ENCODE data around the gene PPP1R12A.

The PPP1R12A gene

DNA sequence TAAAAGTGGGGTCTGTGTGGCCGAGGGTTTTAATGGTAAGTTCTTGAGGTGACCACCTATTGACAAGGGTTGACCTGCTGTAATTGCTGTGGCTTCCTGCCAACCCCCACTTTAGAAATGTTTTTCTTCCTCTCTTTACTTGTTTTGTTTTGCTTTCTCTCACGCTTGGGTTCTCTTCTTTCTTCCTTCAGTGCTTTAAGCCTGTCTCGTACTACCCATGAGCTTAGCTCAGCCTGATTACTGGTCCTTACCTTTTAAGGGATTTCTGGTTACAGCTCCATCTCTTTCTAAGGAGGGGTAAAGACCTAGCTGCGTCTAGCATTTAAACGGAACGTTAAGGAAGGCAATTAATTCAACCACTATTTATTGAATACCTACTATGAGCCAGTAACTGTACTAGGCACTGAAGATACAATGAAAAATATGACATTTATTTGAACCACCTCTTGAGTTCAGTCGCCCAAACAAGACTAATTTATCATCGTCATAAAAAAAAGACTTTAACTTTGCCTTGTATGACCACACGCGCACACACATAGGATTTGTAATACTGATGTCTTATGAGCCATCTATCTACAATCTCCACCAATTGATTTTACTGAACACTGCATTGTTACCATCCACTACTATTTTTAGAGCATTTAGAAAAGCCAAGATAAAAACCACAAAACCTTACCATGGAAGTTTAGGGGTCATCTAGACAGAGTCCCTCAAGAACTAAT lies 888 bp upstream of the PPP1R12A start:
- no peak for DNase-seq

DNA sequence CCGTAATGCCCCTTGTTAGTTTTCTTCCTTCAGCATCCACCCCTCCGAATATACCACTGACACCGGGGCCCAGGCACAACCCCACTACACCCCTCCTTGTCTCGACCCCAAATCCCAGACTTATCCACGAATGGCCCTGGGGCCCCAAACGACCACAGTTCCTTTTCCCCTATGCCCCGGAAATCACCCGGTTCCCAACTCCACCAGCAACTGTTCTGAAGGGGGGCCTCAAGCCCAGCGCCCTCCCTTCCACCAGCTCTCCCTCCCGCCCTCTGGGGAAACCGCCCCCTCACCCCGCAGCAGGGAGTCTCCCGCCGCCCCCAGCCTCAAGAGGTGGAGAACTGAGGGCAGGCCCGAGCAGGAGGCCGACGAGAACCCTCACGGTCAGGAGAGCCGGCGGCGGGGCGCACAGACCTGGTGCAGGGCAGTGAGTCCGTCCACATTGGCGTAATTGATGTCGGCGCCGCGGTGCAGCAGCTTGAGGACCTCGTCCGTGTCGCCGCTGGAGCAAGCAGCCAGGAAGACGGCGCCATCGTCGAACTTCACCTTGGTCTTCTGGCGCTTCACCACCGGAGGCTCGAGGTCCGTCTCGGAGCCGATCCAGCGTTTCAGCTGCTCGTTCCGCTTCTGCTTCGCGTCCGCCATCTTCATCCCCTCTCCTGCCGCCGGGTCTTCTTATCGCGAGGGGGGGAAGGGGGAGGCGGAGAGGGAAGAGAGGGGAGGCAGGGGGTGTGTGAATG lies 446 bp downstream of the PPP1R12A start:
- no peak for DNase-seq

DNA sequence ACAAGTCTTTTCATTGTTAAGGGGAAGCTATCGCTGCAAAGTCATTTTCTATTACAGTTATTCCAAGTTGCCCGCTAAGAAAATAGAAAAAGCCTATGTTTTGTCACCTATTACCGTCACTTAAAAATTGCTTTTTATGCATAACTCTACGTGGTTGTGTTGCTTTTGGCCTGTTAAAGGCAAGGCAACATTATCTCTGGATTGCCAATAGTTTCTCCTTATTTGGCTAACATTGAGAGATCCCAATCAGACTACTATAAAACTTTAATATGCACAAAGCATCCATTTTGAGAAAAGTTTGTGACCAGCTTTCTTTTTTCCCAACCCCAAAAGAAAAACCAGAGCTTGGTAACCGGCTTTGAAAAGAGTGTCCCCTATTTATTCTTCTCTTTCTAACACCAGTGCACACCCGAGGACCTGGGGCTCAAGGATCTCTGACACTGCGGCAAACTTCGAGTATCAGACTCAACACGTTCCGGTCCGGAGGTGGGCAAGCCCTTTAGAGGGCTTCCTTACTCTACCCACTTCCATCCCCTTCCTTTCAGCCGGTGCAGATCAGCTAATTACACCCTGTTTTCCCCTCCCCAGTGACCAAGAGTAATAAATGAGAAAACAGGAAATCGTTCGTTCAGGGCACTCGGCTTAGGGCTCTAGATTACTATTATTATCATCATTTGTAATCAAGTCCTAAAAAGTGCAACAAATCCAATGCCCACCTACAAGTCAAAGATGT lies 1.2 kb downstream of the PPP1R12A start:
- no peak for DNase-seq

DNA sequence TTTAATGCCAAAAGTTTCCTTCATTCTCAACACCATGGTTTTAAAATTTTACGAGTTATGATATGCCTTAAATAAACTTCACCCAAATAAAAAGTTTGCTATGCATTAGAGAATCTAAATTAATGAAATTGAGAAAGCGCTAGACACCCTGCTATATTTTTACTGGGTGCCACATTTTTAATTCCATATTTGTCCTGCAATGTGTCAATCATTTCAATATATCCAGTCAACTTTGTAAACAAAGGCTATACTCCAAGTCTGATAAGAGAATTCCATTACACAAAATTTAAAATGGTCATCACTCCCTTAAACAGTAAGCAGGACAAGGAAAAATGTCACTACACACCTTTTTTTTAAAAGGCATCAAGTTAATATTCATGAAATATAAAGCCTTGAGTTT lies 1.9 kb downstream of the PPP1R12A start:
- no peak for DNase-seq

DNA sequence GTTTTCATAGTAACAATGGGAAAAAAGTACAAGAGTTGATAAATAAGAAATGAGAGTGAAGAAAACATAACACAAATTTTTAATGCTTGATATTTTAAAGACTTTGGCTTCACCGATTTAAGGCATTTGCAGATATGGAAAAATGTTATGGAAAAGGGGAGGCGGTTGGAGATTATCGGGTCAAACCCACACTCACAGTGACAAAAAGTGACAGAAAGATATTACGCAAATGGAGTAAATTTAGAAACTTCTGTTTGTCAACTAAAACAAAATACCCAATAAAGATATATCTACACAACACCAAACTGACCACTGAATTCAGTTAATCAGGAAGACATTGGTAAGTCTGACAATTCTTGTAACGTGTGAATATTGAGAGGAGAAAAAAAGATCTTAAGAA lies 2.5 kb downstream of the PPP1R12A start:
- DNase-seq: no peak

DNA sequence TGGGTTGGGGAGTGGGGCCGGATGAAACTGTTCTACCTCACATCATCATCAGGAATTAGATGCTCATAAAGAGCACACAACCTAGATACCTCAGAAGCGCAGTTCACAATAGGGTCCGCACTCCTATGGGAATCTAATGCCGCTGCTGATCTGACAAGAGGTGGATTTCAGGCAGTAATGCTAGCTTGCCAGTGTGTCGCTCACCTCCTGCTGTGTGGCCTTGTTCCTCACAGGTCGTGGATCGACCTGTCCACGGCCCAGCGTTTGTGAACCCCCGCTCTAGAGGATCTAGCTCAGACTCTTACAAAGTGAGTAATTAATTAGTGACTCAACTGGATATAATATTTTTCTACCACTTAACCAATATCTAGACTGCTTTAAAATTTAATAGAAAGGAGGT lies 5.8 kb downstream of the PPP1R12A start:
- no peak for DNase-seq

DNA sequence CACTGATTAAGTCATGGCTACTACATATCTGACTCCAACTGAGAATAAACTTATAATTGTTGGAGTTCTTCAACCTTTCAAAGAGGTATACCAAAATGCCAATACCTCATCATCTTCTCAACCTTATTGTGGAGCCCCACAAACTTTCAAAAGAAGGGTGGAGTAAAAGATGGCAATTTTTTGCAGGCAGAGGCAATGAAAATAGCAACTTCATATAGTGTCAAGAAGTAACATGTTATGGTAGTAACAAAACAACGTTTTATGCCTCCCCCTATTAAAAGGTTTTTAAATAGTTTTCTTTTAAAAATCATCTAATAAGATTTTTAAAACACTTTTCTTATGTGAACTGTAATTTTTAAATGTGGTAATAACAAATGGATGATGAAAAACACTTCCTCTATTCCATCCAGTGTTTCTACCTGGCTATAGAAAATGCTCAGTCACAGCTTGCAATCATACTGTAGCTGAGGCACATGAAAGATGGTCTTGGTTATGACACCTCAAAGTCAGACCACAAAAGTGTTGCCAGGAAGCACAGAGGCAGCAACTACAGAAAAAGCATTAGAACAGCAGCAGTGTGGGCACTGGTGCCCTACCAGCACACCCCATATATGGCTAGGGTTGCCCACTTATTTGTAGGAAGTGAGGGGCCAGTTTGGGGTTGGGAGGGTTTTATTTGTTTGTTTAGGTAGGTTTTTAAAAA lies 7.0 kb downstream of the PPP1R12A start:
- DNase-seq: no peak

DNA sequence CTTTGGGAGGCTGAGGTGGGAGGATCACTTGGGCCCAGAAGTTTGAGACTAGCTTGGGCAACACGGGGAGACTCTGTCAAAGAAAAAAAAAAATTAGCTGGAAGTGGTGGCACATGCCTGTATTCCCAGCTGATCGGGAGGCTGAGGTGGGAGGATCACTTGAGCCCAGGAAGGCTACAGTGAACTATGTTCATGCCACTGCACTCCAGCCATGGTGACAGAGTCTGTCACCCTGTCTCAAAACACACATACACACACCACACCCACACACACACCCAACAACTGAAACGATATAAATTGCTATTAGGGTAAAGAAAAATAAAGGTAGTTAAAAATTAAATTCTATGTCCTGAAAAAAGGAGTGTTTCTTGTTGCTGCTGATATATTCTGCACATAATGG lies 7.9 kb downstream of the PPP1R12A start:
- DNase-seq: no peak

DNA sequence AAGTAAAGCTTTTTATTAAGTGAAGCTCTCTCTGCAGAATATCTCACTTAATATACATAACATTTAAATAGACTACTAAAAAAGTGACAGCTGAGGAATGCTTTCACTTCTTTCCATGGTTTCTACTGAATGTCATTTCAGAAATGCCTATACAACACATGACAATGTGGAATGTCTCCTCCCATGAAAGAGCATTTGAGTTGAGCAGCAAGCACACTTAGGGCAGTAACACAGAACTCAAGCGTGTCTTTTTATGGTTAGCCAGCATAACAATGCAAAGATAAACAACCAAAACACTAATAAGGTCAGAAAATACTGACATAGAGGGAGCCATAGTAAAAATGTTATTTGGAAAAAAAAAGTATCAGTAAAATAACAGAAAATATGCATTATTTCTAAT lies 9.4 kb downstream of the PPP1R12A start:
- no peak for DNase-seq

DNA sequence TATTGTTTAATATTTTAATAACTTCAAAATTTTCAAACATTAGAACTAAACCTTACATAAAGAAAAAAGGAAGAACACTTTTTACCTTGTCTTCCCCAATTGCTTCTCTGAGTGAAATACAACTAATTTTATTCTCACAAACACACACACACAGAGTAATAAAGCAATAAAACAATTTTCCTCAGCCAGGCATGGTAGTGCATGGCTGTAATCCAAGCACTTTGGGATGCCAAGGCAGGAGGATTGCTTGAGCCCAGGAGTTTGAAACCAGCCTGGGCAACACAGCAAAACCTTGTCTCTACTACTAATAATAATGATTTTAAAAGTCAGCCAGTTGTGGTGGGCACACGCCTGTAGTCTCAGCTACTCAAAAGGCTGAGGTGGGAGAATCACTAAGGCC lies 13.1 kb downstream of the PPP1R12A start:
- DNase-seq: no peak

DNA sequence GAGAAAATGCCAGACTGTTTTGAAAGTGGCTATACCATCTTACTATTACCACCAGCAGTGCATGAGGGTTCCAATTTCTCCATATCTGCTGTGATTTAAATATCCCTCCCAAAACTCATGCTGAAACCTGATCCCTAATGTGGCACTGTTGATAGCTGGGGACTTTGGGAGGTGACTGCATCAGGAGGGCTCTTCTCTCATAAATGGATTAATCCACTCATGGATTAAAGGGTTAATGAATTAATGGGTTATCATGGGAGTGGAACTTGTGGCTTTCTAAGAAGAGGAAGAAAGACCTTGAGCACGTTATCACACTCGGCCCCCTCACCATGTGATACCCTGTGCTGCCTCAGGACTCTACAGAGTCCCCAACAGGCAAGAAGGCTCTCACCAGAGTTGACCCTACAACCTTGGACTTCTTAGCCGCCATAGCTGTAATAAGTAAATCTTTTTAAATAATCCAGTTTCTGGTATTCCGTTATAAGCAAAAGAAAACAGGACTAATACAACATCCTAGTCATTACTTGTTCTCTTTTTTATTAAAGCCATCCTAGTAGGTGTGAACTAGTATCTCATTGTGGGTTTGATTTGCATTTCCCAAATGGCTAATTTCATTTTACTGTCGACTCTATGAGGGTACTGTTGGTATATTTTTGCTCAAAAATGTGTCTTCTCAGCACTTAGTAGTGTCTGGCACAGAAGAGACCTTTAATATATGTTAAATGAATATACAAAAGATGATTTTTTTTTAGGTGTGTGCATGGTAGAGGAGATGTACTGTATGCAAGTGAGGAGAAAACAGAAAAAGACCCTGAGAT lies 14.3 kb downstream of the PPP1R12A start:
- DNase-seq: no peak

DNA sequence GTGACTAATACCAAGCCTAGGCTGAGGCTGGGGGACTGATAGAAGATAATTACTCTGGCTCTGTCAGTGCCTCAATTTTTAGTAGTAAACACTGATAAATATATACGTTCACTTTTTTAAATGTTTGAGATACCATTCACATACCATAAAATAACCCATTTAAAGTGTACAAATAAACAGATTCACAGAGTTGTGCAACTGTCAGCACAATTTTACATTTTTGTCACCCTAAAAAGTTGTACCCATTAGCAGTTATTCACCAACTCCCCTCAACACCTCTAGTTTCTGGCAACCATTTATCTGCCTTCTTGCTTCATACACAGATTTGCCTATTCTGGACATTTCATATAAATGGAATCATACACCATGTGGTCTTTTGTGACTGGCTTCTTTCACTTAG lies 15.1 kb downstream of the PPP1R12A start:
- no peak for DNase-seq

DNA sequence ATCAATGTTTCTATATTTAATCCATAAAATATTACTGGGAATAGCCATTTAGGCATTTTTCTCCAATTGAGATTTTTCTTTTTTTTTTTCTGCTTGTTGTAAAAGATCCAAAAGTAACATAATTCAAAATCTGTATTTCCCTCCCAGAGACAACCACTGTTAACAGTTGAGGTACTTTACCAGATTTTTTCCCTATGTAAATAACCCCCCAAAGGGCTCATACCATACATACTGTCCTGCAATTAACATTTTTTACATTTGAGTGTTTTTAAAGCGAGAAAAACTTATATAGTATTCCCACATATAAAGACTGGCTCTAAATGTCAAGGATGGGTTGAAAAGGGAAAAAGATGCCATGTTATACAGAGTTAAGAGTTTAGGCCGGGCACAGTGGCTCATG lies 18.1 kb downstream of the PPP1R12A start:
- DNase-seq: no peak

DNA sequence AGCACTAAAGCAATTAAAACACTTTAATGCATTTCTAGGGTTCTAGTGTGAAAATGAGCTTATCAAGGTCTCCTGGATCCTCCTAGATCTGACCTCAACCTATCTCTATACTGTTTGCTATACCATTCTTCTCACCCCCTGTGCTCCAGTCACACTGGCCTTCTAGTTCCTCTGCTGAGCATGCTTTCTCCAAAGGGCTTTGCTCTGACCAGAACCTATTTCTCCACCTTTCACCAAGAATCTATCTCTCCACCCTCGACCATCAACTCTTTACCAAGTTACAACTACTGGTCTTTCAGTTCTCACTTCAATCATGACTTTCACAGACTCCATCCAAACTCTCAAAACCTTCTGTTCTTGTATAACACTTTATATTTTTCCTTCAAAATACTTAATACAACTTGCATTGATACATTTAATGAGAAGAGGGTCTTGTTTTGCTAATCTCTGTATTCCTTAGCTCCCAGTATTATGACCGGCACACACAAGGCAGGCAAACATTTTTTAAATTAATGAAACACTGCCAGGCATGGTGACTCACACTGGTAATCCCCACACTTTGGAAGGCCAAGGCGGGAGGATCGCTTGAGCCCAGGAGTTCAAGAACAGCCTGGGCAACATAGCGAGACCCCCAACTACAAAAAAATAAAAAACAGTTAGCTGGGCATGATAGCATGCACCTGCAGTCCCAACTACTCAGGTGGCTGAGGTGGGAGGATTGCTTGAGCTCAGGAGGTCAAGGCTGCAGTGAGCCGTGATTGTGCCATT lies 22.8 kb downstream of the PPP1R12A start:
- DNase-seq: no peak

DNA sequence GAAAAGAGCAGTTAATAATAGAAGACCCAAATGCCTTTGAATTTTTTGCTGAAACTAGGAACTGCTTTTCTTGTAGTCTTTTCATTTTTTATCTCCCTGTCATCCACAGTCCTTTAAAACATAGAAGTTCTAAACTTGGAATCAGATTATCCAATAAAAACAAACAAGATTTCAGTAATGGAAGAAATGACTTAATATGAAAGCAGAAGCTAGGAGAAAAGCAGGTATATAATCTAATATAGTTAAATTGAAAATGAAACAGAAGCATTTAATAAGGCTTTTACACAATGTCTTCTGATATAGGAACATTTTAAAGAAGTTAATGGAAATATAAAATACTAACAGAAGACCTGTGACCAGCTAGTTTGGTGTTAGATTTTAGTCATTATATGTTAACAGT lies 26.5 kb downstream of the PPP1R12A start:
- DNase-seq: no peak

DNA sequence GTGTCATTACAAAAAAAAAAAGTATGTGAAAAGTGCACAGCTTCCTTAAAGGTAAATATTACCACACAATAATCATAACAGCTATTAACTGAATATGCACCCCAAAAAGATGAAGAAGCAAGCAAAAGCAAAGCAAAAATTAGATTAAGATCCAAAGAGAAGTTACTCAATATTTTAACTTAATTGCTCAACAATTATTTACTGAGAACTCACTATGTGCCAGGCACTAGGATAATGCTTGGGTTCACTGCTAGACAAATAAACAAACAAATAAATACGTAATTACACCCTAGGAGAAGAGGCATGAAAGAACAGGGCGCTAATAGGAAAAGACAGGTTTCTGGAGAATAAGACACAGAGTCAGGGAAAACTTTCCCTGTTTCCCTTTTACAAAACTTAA lies 33.4 kb downstream of the PPP1R12A start:
- DNase-seq: no peak

DNA sequence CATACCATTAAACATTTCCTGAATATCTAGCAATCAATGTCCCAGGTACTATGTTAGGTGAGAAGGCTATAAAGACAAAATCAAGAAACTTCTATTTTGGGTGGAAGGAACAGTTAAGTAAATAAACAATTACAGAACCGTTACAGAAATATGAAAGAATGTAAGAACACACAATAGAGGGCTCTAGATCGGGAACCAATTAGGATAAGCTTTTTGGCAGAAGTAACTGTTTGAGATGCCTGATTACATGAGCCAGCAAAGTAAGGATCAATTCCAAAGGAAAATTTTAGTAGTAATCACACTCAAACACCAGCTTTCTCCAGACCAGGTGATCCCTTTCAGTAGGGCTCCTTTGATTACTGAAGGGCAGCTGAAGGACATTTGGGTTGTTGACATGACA lies 33.9 kb downstream of the PPP1R12A start:
- DNase-seq: no peak

DNA sequence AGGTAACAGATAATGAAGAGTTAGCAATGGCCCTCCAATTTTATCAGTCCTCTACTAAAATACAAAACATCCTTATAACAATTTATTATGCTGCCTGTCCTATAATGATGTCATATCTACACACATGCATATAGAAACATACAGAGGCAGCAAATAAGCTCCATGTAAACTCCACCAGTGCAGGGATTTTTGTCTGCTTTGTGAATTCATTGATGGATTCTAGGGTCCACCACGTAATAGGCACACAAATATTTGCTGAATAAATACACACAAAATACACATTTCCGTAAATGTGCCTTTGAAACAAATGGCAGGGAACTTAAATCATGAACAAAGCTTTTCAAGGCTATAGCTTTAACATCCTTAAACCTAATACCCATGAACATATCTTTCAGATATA lies 34.7 kb downstream of the PPP1R12A start:
- DNase-seq: no peak

DNA sequence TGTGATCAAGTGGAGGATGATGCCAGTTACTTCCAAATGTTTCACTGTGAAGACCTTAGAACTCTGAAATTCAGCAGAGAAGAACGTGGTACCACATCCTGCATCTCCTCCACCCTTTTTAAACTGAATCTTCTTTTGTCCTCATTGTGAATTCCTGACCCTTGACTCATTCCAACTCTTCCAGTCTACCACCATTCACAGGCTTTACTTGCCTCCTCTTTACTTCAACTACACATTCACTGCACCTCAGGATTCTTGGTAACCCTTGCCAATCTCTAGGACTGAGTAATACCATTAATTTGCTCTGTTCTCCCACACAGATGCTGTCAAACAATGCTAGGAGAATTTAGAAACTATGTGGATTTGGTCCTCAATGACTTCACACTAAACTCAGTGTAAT lies 37.3 kb downstream of the PPP1R12A start:
- DNase-seq: no peak

DNA sequence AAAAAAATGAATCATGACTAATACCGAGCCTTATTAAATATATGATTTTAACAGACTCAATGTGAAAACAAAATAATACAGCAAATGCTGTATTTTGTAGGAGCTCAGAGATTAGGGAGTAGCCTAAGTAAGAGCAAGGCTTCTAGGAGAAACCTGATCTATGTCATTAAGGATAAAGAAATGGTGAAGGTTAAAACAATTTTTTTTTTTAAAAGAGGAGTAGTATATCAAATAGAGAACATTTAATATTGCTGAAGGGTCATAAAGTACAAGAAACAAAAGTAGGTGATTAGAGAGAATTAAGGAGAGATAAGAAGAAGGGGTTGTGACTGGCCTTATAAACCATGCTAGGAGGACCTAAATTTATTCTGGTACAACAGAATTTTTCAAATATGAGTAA lies 39.1 kb downstream of the PPP1R12A start:
- no peak for DNase-seq

DNA sequence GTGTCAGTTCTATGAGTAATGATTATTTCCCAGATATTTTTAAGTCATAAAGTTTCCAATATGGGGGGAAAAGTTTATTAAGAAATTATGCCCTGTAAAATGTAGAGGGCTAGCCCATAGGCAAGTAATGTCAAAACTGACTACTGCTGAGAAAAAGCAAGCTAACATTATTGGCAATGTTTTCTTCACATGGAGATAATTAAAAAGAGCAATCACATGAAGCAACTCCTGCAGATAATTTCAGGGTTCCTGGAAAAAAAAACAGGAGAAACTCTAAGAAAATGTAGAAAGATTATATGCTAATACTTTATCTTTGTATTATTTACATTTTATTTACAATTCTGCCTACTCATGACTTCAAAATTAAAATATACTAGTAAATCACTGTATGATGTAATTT lies 39.8 kb downstream of the PPP1R12A start:
- DNase-seq: no peak
